GM23338 (cell line): ENCODE measurements around the gene ARCN1. TPM values are rescaled to one million over a fixed set of nuclear protein-coding genes. Genes with fewer than 3 reads are reported as not detected.

Experiments
- ATAC-seq: fragments of 200-7000 bp; cut with Tn5 transposase; 3 replicates; pipeline ENCODE4 v1.9.1; 2020
- DNase-seq: peaks from one replicate; pipeline ENCODE4 v3.0.0-alpha.2; 2015; ENCODE audit warnings: low spot score
- H2AFZ ChIP-seq: fragments of 200-600 bp; sonication (generic); 2 replicates; pipeline ENCODE4 v1.8.0; 2016; ENCODE audit warnings: antibody characterized with exemption, mild to moderate bottlenecking, moderate library complexity
- H3F3A ChIP-seq: fragments of 200-600 bp; sonication (generic); replicated peaks from 2 replicates; pipeline ENCODE4 v1.8.0; 2017; ENCODE audit warnings: antibody characterized with exemption, mixed run types, low read depth
- H3K27ac ChIP-seq: fragments of 200-600 bp; sonication (generic); 2 replicates; pipeline ENCODE4 v1.6.1; 2016; ENCODE audit warnings: low read depth
- H3K27me3 ChIP-seq: fragments of 200-600 bp; sonication (generic); 2 replicates; pipeline ENCODE4 v1.8.0; 2016; ENCODE audit warnings: mild to moderate bottlenecking, mixed run types, moderate library complexity; ENCODE audit not compliant: insufficient read depth
- H3K36me3 ChIP-seq: fragments of 200-600 bp; sonication (generic); 2 replicates; pipeline ENCODE4 v1.8.0; 2016; ENCODE audit warnings: mild to moderate bottlenecking; ENCODE audit not compliant: insufficient read depth
- H3K4me1 ChIP-seq: fragments of 200-600 bp; sonication (generic); 2 replicates; pipeline ENCODE4 v1.8.0; 2016; ENCODE audit warnings: mild to moderate bottlenecking, moderate library complexity; ENCODE audit not compliant: insufficient read depth
- H3K4me2 ChIP-seq: fragments of 200-600 bp; sonication (generic); 2 replicates; pipeline ENCODE4 v1.7.1; 2017; ENCODE audit warnings: mixed run types
- H3K4me3 ChIP-seq: fragments of 200-600 bp; sonication (generic); 2 replicates; pipeline ENCODE4 v1.6.1; 2016; ENCODE audit warnings: mixed run types
- H3K79me2 ChIP-seq: fragments of 200-600 bp; sonication (generic); replicated peaks from 2 replicates; pipeline ENCODE4 v1.8.0; 2017; ENCODE audit warnings: mild to moderate bottlenecking; ENCODE audit not compliant: insufficient read depth
- H3K9me2 ChIP-seq: fragments of 200-600 bp; sonication (generic); 2 replicates; pipeline ENCODE4 v1.8.0; 2017; ENCODE audit not compliant: insufficient read depth
- H4K20me1 ChIP-seq: fragments of 200-600 bp; sonication (generic); replicated peaks from 2 replicates; pipeline ENCODE4 v1.8.0; 2017; ENCODE audit warnings: mild to moderate bottlenecking; ENCODE audit not compliant: insufficient read depth
- H3K27ac Mint-ChIP-seq: 2 replicates; pipeline ENCODE4 v1.8.0; 2020; ENCODE audit warnings: inconsistent platforms, mild to moderate bottlenecking, moderate library complexity, mixed read lengths
- H3K27me3 Mint-ChIP-seq: 3 replicates; pipeline ENCODE4 v1.8.0; 2022; ENCODE audit warnings: low read depth, mild to moderate bottlenecking, moderate library complexity, mixed read lengths, inconsistent platforms; ENCODE audit not compliant: insufficient read depth, poor library complexity
- H3K36me3 Mint-ChIP-seq: 3 replicates; pipeline ENCODE4 v1.8.0; 2021; ENCODE audit warnings: low read depth, mild to moderate bottlenecking, inconsistent platforms, moderate library complexity, mixed read lengths
- H3K4me1 Mint-ChIP-seq: 3 replicates; pipeline ENCODE4 v1.8.0; 2020; ENCODE audit warnings: mild to moderate bottlenecking, inconsistent platforms, mixed read lengths
- H3K4me3 Mint-ChIP-seq: 3 replicates; pipeline ENCODE4 v1.8.0; 2021; ENCODE audit warnings: moderate library complexity, mild to moderate bottlenecking, inconsistent platforms, mixed read lengths
- H3K9me3 Mint-ChIP-seq: 3 replicates; pipeline ENCODE4 v1.8.0; 2020; ENCODE audit warnings: moderate library complexity, mild to moderate bottlenecking, inconsistent platforms, mixed read lengths
- CTCF ChIP-seq, 2 experiments: fragments of 200-600 bp in 1 of 2; sonication (generic) in 1 of 2; conservative IDR thresholded peaks; 2 replicates each; pipeline versions ENCODE4 v1.5.1 to v1.6.1; 2016 to 2017; ENCODE audit warnings: antibody characterized with exemption in 2 of 2, low read depth in 2 of 2, mild to moderate bottlenecking in 2 of 2, moderate library complexity in 1 of 2
- ETS1 ChIP-seq: IDR thresholded peaks from 2 replicates; pipeline ENCODE4 v1.6.1; 2016; ENCODE audit warnings: antibody characterized with exemption
- EZH2phosphoT487 ChIP-seq: fragments of 200-600 bp; sonication (generic); IDR thresholded peaks from one replicate; pipeline ENCODE4 v1.8.1; 2018; ENCODE audit warnings: antibody characterized with exemption; ENCODE audit not compliant: unreplicated experiment
- JUNB ChIP-seq: IDR thresholded peaks from one replicate; pipeline ENCODE4 v1.6.1; 2016; ENCODE audit warnings: antibody characterized with exemption; ENCODE audit not compliant: unreplicated experiment
- NANOG ChIP-seq: IDR thresholded peaks from 2 replicates; pipeline ENCODE4 v1.6.1; 2016; ENCODE audit warnings: antibody characterized with exemption, borderline replicate concordance
- REST ChIP-seq: IDR thresholded peaks from one replicate; pipeline ENCODE4 v1.6.1; 2018; ENCODE audit warnings: antibody characterized with exemption; ENCODE audit not compliant: unreplicated experiment
- STAT1 ChIP-seq: IDR thresholded peaks from one replicate; pipeline ENCODE4 v1.6.1; 2016; ENCODE audit warnings: antibody characterized with exemption; ENCODE audit not compliant: unreplicated experiment
- ZNF114 ChIP-seq: fragments of 250-450 bp; sonication (Bioruptor Pico); IDR thresholded peaks from 2 replicates; pipeline ENCODE4 v1.5.0; 2020; ENCODE audit warnings: mild to moderate bottlenecking, moderate library complexity
- ZNF331 ChIP-seq: fragments of 250-450 bp; sonication (Bioruptor Pico); IDR thresholded peaks from 2 replicates; pipeline ENCODE4 v1.5.0; 2020; ENCODE audit warnings: low read depth, mild to moderate bottlenecking, moderate library complexity
- ZNF462 ChIP-seq: fragments of 250-450 bp; sonication (Bioruptor Pico); IDR thresholded peaks from 2 replicates; pipeline ENCODE4 v1.5.0; 2020; ENCODE audit warnings: mild to moderate bottlenecking, moderate library complexity
- polyA plus RNA-seq: library from polyadenylated mRNA; unstranded; fragments of >200 nt; fragmentation: Nextera tagmentation; extraction: Ambion mirVana; gene quantifications from 2 replicates; pipeline ENCODE4 v1.2.1, GENCODE V29; 2016
- total RNA-seq: library from RNA; depleted of rRNA; stranded (reverse); fragments of >200 nt; shearing (Covaris generic); gene quantifications from 2 replicates; pipeline ENCODE4 v1.2.3, GENCODE V29; 2014

The ARCN1 gene
- total and polyA plus RNA-seq, 2 experiments from 2014 or later, result 79.9 to 106 TPM

GRCh38 chr11:118625036-118625690, 53.0 kb downstream of the ARCN1 start (continued):
- TF ChIP-seq ETS1 (no peak), ZNF331 (CRISPR knock-in tag) (no peak), NANOG (no peak)

- Histone ChIP-seq H3K27ac (no peak overlapping the region), H2AFZ (no peak overlapping the region), H3K4me2 (no peak overlapping the region), H3K36me3 (peaks cover 10% of the 10 kb centered on the region; the same call in 1 of the 2 replicates), H3F3A (no peaks in the 10 kb centered on the region), H3K27me3 (no peaks in the 10 kb centered on the region), H3K9me2 (no peaks in the 10 kb centered on the region), H4K20me1 (peaks cover 7% of the 10 kb centered on the region), H3K4me1 (peaks cover 16% of the 10 kb centered on the region), H3K4me3 (no peak overlapping the region), H3K79me2 (peaks cover 29% of the 10 kb centered on the region)
- peaks cover 7% of the 10 kb centered on the region for H3K27me3 Mint-ChIP-seq
- no peak overlapping the region for H3K27ac Mint-ChIP-seq
- peaks cover 35% of the 10 kb centered on the region for H3K36me3 Mint-ChIP-seq
- DNase-seq (peak; percentile 55), ATAC-seq (peak; percentile 19)
- peaks cover 25% of the 10 kb centered on the region for H3K4me1 Mint-ChIP-seq
- H3K4me3 Mint-ChIP-seq, result 0 out of 3 replicates have a peak overlapping the region, but pooled peaks have one; percentile 7
- no peaks in the 10 kb centered on the region; the same call in 2 of the 3 replicates for H3K9me3 Mint-ChIP-seq
- no peak for TF ChIP-seq CTCF (conservative IDR thresholded peaks at IDR 0.05; ENCODE audit: low read depth in 2 of 2)
- no peak for TF ChIP-seq STAT1
- TF ChIP-seq ETS1, result no peak
- TF ChIP-seq ZNF114 (CRISPR knock-in tag), result no peak
- no peak for TF ChIP-seq JUNB
- TF ChIP-seq REST, result no peak
- no peak for TF ChIP-seq ZNF462
- TF ChIP-seq EZH2phosphoT487, result no peak
- no peak for TF ChIP-seq NANOG
- no peak for TF ChIP-seq ZNF331 (CRISPR knock-in tag)
Observed at GRCh38 chr11:118625976-118626375, 53.8 kb downstream of the ARCN1 start.
